ENCODE results near the gene CGB1.
"Not testable (repeated sequence)": the region's sequence is repeated elsewhere in the genome, so short reads cannot be mapped to it uniquely, and the experiment has no call there.

Gene CGB1

GRCh38 chr19:49057636-49058234, 21.0 kb upstream of the CGB1 start, which contains the start of gene CGB7:
TSS of gene CGB7 (minus strand) at chr19:49057749. CDS start at chr19:49055375, 2,374 bp downstream.
- H3K9me3 ChIP-seq (ENCODE audit: control insufficient read depth, low read length): no peaks in the 10 kb centered on the region
- H3K4me1 ChIP-seq (ENCODE audit: control insufficient read depth, insufficient read depth, low read length, poor library complexity, severe bottlenecking): no peaks in the 10 kb centered on the region
- WGBS, 2 experiments (ENCODE audit: insufficient coverage in 2 of 2): 10 to 14% methylated on average over 29 to 31 of the region's 38 CpGs
- no peak within 1 kb of the TSS for H3K27ac ChIP-seq (ENCODE audit: low read depth, low read length, severe bottlenecking)
- H3K36me3 ChIP-seq (ENCODE audit: control insufficient read depth, insufficient read depth, low read length): no peaks in the 10 kb centered on the region
- peak within 1 kb of the TSS; percentile 44 for H3K4me3 ChIP-seq (ENCODE audit: extremely low read depth, insufficient read depth, low read length, poor library complexity, severe bottlenecking)

DNA sequence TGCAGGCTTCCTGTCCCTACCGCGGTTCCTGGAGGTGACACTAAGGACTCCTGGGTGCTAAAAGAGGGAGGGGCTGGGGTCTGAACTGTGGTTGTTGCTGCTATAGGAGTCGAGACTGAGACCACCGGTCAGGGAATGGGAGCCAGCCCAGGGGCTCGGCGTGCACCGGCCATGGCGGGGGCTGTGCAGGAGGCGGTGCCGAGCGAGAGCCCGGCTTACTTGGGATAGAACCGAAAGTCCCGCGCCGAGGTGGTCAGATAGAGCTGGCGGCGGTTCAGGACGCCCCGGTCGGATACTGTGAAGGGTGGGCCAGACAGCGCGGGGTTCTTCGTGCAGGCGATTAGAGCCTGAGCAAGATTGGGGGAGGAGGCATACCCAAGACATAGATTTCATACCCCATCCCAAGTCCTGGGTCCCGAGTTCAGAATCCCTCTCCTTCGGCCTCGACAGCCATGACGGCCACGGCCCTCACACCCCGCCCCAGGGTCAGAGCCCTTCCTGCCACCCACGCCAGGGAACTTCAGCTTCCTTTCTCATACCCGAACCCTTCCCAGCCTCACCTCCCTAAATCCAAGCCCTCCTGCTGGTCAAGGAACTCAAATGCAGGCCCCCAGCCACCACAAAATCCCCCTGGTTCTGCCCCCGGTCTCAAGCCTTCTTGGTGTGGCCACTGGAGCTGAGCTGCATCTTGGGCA, 20.4 kb upstream of the CGB1 start:
- H3K27ac ChIP-seq (ENCODE audit: low read depth, low read length, severe bottlenecking); H3K9me3 ChIP-seq (ENCODE audit: control insufficient read depth, low read length); H3K36me3 ChIP-seq (ENCODE audit: control insufficient read depth, insufficient read depth, low read length); H3K4me1 ChIP-seq (ENCODE audit: control insufficient read depth, insufficient read depth, low read length, poor library complexity, severe bottlenecking): not testable (repeated sequence)
- 23 to 32% methylated on average over 11 to 25 of the region's 34 CpGs for WGBS, 2 experiments (ENCODE audit: insufficient coverage in 2 of 2)
- H3K4me3 ChIP-seq (ENCODE audit: extremely low read depth, insufficient read depth, low read length, poor library complexity, severe bottlenecking): peak overlapping the region; percentile 44

- 3% methylated on average over 43 to 51 of the region's 63 CpGs for WGBS, 2 experiments (ENCODE audit: insufficient coverage in 2 of 2)
- no peaks in the 10 kb centered on the region for H3K4me1 ChIP-seq (ENCODE audit: control insufficient read depth, insufficient read depth, low read length, poor library complexity, severe bottlenecking)
- no peaks in the 10 kb centered on the region for H3K36me3 ChIP-seq (ENCODE audit: control insufficient read depth, insufficient read depth, low read length)
- H3K4me3 ChIP-seq (ENCODE audit: extremely low read depth, insufficient read depth, low read length, poor library complexity, severe bottlenecking): peak overlapping the region; percentile 44
- H3K27ac ChIP-seq (ENCODE audit: low read depth, low read length, severe bottlenecking): no peak overlapping the region
- no peaks in the 10 kb centered on the region for H3K9me3 ChIP-seq (ENCODE audit: control insufficient read depth, low read length)
Measured at GRCh38 chr19:49056101-49056901, 19.6 kb upstream of the CGB1 start.

- not testable (repeated sequence) for H3K36me3 ChIP-seq (ENCODE audit: control insufficient read depth, insufficient read depth, low read length); H3K9me3 ChIP-seq (ENCODE audit: control insufficient read depth, low read length); H3K4me1 ChIP-seq (ENCODE audit: control insufficient read depth, insufficient read depth, low read length, poor library complexity, severe bottlenecking); H3K27ac ChIP-seq (ENCODE audit: low read depth, low read length, severe bottlenecking); H3K4me3 ChIP-seq (ENCODE audit: extremely low read depth, insufficient read depth, low read length, poor library complexity, severe bottlenecking)
- 76 to 77% methylated on average over 18 to 21 of the region's 24 CpGs for WGBS, 2 experiments (ENCODE audit: insufficient coverage in 2 of 2)
Measured at GRCh38 chr19:49050376-49051033, 13.8 kb upstream of the CGB1 start.

- H3K9me3 ChIP-seq (ENCODE audit: control insufficient read depth, low read length); H3K4me3 ChIP-seq (ENCODE audit: extremely low read depth, insufficient read depth, low read length, poor library complexity, severe bottlenecking); H3K4me1 ChIP-seq (ENCODE audit: control insufficient read depth, insufficient read depth, low read length, poor library complexity, severe bottlenecking); H3K36me3 ChIP-seq (ENCODE audit: control insufficient read depth, insufficient read depth, low read length); H3K27ac ChIP-seq (ENCODE audit: low read depth, low read length, severe bottlenecking): not testable (repeated sequence)
- no CpG with 5 or more reads among the region's 4 CpGs for WGBS, 2 experiments (ENCODE audit: insufficient coverage in 2 of 2)
Measured at GRCh38 chr19:49049834-49050233, 13.1 kb upstream of the CGB1 start.

DNA sequence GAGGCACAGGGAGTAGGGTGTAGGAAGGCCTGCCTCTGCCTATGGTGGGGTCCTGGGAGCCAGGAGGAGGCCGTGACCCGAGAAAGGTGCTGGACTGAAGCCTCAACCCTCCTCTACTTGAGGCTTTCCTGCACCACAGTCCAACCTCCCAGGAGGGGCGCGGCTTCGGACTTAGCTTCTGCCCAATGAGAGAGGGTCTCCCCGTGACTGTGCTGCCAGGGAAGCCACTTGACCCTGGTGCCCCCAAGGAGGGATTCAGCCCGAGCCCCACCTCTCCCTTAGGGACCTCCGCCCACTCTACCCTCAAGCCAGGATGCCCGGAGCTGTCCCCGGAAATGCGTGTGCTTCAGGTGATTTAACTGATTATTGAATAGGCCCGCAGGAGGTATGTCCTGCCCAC, 12.3 kb upstream of the CGB1 start, which contains the start of gene CGB8:
CGB8 (minus strand) TSS at position 101 of the 400 bp plus-strand sequence. CDS start 372 bp downstream, outside the sequence.
- not testable (repeated sequence) for H3K27ac ChIP-seq (ENCODE audit: low read depth, low read length, severe bottlenecking); H3K9me3 ChIP-seq (ENCODE audit: control insufficient read depth, low read length); H3K36me3 ChIP-seq (ENCODE audit: control insufficient read depth, insufficient read depth, low read length); H3K4me1 ChIP-seq (ENCODE audit: control insufficient read depth, insufficient read depth, low read length, poor library complexity, severe bottlenecking); H3K4me3 ChIP-seq (ENCODE audit: extremely low read depth, insufficient read depth, low read length, poor library complexity, severe bottlenecking)
- WGBS, 2 experiments (ENCODE audit: insufficient coverage in 2 of 2): 87 to 93% methylated on average over 3 to 6 of the region's 12 CpGs

DNA sequence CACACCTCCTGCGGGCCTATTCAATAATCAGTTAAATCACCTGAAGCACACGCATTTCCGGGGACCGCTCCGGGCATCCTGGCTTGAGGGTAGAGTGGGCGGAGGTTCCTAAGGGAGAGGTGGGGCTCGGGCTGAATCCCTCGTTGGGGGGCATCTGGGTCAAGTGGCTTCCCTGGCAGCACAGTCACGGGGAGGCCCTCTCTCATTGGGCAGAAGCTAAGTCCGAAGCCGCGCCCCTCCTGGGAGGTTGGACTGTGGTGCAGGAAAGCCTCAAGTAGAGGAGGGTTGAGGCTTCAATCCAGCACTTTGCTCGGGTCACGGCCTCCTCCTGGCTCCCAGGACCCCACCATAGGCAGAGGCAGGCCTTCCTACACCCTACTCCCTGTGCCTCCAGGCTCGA, 6.9 kb upstream of the CGB1 start, which contains the start of gene CGB5:
CGB5 (plus strand) TSS at position 301 of the 400 bp plus-strand sequence. CDS start 362 bp downstream, outside the sequence.
- not testable (repeated sequence) for H3K9me3 ChIP-seq (ENCODE audit: control insufficient read depth, low read length); H3K27ac ChIP-seq (ENCODE audit: low read depth, low read length, severe bottlenecking); H3K4me1 ChIP-seq (ENCODE audit: control insufficient read depth, insufficient read depth, low read length, poor library complexity, severe bottlenecking); H3K4me3 ChIP-seq (ENCODE audit: extremely low read depth, insufficient read depth, low read length, poor library complexity, severe bottlenecking); H3K36me3 ChIP-seq (ENCODE audit: control insufficient read depth, insufficient read depth, low read length)
- WGBS, 2 experiments (ENCODE audit: insufficient coverage in 2 of 2): 77 to 78% methylated on average over 6 to 10 of the region's 15 CpGs

GRCh38 chr19:49042666-49043065, 6.0 kb upstream of the CGB1 start:
- not testable (repeated sequence) for H3K4me3 ChIP-seq (ENCODE audit: extremely low read depth, insufficient read depth, low read length, poor library complexity, severe bottlenecking); H3K36me3 ChIP-seq (ENCODE audit: control insufficient read depth, insufficient read depth, low read length); H3K27ac ChIP-seq (ENCODE audit: low read depth, low read length, severe bottlenecking); H3K4me1 ChIP-seq (ENCODE audit: control insufficient read depth, insufficient read depth, low read length, poor library complexity, severe bottlenecking); H3K9me3 ChIP-seq (ENCODE audit: control insufficient read depth, low read length)
- no CpG with 5 or more reads among the region's 4 CpGs for WGBS, 2 experiments (ENCODE audit: insufficient coverage in 2 of 2)

GRCh38 chr19:49042177-49042576, 5.5 kb upstream of the CGB1 start:
- Histone ChIP-seq H3K9me3 (ENCODE audit: control insufficient read depth, low read length) (no peaks in the 10 kb centered on the region), H3K36me3 (ENCODE audit: control insufficient read depth, insufficient read depth, low read length) (no peaks in the 10 kb centered on the region), H3K4me3 (ENCODE audit: extremely low read depth, insufficient read depth, low read length, poor library complexity, severe bottlenecking) (no peak overlapping the region), H3K4me1 (ENCODE audit: control insufficient read depth, insufficient read depth, low read length, poor library complexity, severe bottlenecking) (peaks cover 9% of the 10 kb centered on the region), H3K27ac (ENCODE audit: low read depth, low read length, severe bottlenecking) (no peak overlapping the region)
- WGBS, 2 experiments (ENCODE audit: insufficient coverage in 2 of 2): 69 to 70% methylated on average over 10 to 15 of the region's 17 CpGs

DNA sequence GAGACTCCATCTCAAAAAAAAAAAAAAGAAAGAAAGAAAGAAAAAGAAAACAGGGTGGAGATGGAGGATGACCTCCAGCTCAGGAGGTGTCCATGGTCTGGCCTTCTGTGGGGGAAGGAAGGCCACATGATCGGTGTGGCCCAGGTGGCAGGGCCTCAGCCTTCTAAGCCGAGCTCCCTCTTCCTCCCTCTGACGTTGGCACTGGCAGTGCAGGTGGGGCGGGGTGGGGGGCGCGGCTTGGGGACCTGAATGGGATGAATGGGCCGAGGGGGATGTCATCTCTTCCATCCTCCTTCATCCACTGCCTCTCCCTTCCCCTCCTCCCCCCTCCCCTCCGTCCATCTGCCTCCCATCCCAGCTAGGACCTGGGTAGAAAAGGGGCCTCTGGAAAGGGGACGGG, 3.0 kb upstream of the CGB1 start:
- 100% methylated on average over 1 of the region's 9 CpGs; no CpG with 5 or more reads in 1 of the 2 experiments for WGBS, 2 experiments (ENCODE audit: insufficient coverage in 2 of 2)
- not testable (repeated sequence) for H3K4me3 ChIP-seq (ENCODE audit: extremely low read depth, insufficient read depth, low read length, poor library complexity, severe bottlenecking); H3K27ac ChIP-seq (ENCODE audit: low read depth, low read length, severe bottlenecking); H3K9me3 ChIP-seq (ENCODE audit: control insufficient read depth, low read length); H3K36me3 ChIP-seq (ENCODE audit: control insufficient read depth, insufficient read depth, low read length); H3K4me1 ChIP-seq (ENCODE audit: control insufficient read depth, insufficient read depth, low read length, poor library complexity, severe bottlenecking)
